Measurements from ENCODE around the gene CLIC5. TPM values are rescaled to one million over a fixed set of nuclear protein-coding genes. Genes with fewer than 3 reads are reported as not detected.

Gene CLIC5
- polyA plus RNA-seq, 1 donor (not counting 4 experiments of a cell fraction or from before 2014, with no cell fraction given), result 0.09 TPM

DNA sequence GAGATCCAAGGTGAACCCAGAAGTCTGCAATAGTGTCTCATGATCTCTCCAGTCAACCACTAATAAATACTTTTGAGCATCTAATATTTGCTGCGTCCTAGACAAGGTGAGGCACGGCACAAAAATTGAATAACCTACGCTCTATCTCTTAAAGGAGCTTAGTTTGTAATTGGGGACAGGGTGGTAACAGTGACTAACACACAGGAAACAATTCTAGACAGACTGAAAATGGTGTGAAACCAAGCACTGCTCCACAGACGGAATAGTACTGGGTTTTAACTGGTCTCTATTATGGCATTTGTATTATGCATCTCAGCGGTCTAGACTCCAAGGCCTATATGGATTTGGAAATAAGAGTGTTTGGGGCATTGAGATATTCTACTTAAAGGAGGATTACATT lies 120.1 kb downstream of the CLIC5 start:
- H3K4me1 ChIP-seq (ENCODE audit: control insufficient read depth, extremely low read depth, insufficient read depth, low read length), result no peaks in the 10 kb centered on the region
- H3K9me3 ChIP-seq (ENCODE audit: control insufficient read depth, low read depth, low read length), result no peaks in the 10 kb centered on the region
- TF ChIP-seq, protein P1, sequence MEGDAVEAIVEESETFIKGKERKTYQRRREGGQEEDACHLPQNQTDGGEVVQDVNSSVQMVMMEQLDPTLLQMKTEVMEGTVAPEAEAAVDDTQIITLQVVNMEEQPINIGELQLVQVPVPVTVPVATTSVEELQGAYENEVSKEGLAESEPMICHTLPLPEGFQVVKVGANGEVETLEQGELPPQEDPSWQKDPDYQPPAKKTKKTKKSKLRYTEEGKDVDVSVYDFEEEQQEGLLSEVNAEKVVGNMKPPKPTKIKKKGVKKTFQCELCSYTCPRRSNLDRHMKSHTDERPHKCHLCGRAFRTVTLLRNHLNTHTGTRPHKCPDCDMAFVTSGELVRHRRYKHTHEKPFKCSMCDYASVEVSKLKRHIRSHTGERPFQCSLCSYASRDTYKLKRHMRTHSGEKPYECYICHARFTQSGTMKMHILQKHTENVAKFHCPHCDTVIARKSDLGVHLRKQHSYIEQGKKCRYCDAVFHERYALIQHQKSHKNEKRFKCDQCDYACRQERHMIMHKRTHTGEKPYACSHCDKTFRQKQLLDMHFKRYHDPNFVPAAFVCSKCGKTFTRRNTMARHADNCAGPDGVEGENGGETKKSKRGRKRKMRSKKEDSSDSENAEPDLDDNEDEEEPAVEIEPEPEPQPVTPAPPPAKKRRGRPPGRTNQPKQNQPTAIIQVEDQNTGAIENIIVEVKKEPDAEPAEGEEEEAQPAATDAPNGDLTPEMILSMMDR (optimal IDR thresholded peaks at IDR 0.05 in 1 of 3, IDR thresholded peaks at IDR 0.05 in 1 of 3, conservative IDR thresholded peaks at IDR 0.05 in 1 of 3; ENCODE audit: extremely low read depth in 1 of 3, insufficient read depth in 2 of 3, low read length in 3 of 3), result no peak
- TF ChIP-seq EZH2 (IDR thresholded peaks at IDR 0.05; ENCODE audit: low read length), result no peak
- dilution Hi-C loops (cut with MboI; ENCODE audit: extremely low pct_ligation_motif_present, low sequenced_read_pairs), result no loop called here
- H4K20me1 ChIP-seq (ENCODE audit: control insufficient read depth, extremely low read depth, insufficient read depth, low read length), result no peaks in the 10 kb centered on the region
- H3K4me2 ChIP-seq (ENCODE audit: control insufficient read depth, extremely low read depth, insufficient read depth, low read depth, low read length), result no peak overlapping the region
- FAIRE-seq (no peak), DNase-seq (ENCODE audit: low read depth, low spot score) (no peak)
- no peak overlapping the region for H3K9ac ChIP-seq (ENCODE audit: control insufficient read depth, extremely low read depth, insufficient read depth, low read length)
- H2AFZ ChIP-seq (ENCODE audit: control insufficient read depth, low read length), result no peak overlapping the region
- H3K4me3 ChIP-seq (ENCODE audit: control insufficient read depth in 2 of 3, extremely low read depth in 1 of 3, insufficient read depth in 2 of 3, low read depth in 1 of 3, low read length in 3 of 3), result no peak overlapping the region
- H3K79me2 ChIP-seq (ENCODE audit: control insufficient read depth, insufficient read depth, low read length), result no peaks in the 10 kb centered on the region
- H3K27ac ChIP-seq (ENCODE audit: control insufficient read depth, insufficient read depth, low read length), result no peak overlapping the region
- H3K27me3 ChIP-seq (ENCODE audit: control insufficient read depth, extremely low read depth, insufficient read depth, low read length), result no peaks in the 10 kb centered on the region
- H3K9me1 ChIP-seq (ENCODE audit: control insufficient read depth, extremely low read depth, insufficient read depth, low read length), result no peaks in the 10 kb centered on the region
- H3K36me3 ChIP-seq (ENCODE audit: control insufficient read depth in 2 of 2, extremely low read depth in 1 of 2, insufficient read depth in 2 of 2, low read length in 2 of 2), result no peaks in the 10 kb centered on the region

DNA sequence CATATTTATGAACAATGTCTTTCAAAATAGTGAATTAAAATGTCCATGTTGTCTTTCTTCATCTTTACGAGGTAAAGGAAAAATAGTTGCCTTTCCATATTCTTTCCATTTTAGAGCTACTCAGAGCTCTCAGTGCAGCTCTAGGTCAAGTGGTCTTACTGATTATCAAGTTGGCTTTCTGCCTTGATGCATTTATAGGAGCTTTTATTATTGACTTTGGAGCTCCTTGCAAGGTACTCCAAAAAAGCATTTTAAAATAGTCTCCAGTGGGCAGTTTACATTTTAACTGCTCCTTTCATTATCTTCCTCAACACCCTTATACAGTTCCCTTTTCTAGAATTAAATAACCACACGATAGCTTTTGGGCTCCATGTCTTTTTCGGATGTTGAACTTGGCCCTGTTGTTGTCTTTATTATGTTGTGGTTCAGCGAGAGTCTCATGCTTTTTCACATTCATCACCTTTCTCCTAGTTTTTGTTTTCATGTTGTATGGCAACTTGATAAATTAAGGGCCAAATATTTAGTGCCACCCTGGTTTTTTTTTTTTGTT lies 122.9 kb downstream of the CLIC5 start:
- dilution Hi-C loops (cut with MboI; ENCODE audit: extremely low pct_ligation_motif_present, low sequenced_read_pairs), result no loop called here
- H4K20me1 ChIP-seq (ENCODE audit: control insufficient read depth, extremely low read depth, insufficient read depth, low read length), result no peaks in the 10 kb centered on the region
- H2AFZ ChIP-seq (ENCODE audit: control insufficient read depth, low read length), result no peak overlapping the region
- no peaks in the 10 kb centered on the region for H3K4me1 ChIP-seq (ENCODE audit: control insufficient read depth, extremely low read depth, insufficient read depth, low read length)
- no peaks in the 10 kb centered on the region for H3K36me3 ChIP-seq (ENCODE audit: control insufficient read depth in 2 of 2, extremely low read depth in 1 of 2, insufficient read depth in 2 of 2, low read length in 2 of 2)
- DNase-seq (ENCODE audit: low read depth, low spot score) (no peak), FAIRE-seq (no peak)
- H3K27ac ChIP-seq (ENCODE audit: control insufficient read depth, insufficient read depth, low read length), result no peak overlapping the region
- no peaks in the 10 kb centered on the region for H3K79me2 ChIP-seq (ENCODE audit: control insufficient read depth, insufficient read depth, low read length)
- H3K27me3 ChIP-seq (ENCODE audit: control insufficient read depth, extremely low read depth, insufficient read depth, low read length), result no peaks in the 10 kb centered on the region
- H3K9ac ChIP-seq (ENCODE audit: control insufficient read depth, extremely low read depth, insufficient read depth, low read length), result no peak overlapping the region
- no peaks in the 10 kb centered on the region for H3K9me1 ChIP-seq (ENCODE audit: control insufficient read depth, extremely low read depth, insufficient read depth, low read length)
- H3K4me3 ChIP-seq (ENCODE audit: control insufficient read depth in 2 of 3, extremely low read depth in 1 of 3, insufficient read depth in 2 of 3, low read depth in 1 of 3, low read length in 3 of 3), result no peak overlapping the region
- no peak overlapping the region for H3K4me2 ChIP-seq (ENCODE audit: control insufficient read depth, extremely low read depth, insufficient read depth, low read depth, low read length)
- no peaks in the 10 kb centered on the region for H3K9me3 ChIP-seq (ENCODE audit: control insufficient read depth, low read depth, low read length)
- TF ChIP-seq, protein P1 (optimal IDR thresholded peaks at IDR 0.05 in 1 of 3, IDR thresholded peaks at IDR 0.05 in 1 of 3, conservative IDR thresholded peaks at IDR 0.05 in 1 of 3; ENCODE audit: extremely low read depth in 1 of 3, insufficient read depth in 2 of 3, low read length in 3 of 3), result no peak
- TF ChIP-seq EZH2 (IDR thresholded peaks at IDR 0.05; ENCODE audit: low read length), result no peak
